Fibroblast of mammary gland (primary cell): ENCODE measurements around the gene FBXL7.
A peak's percentile ranks its signal among the peaks of the same experiment; 100 is the strongest.

ENCODE experiments used
- DNase-seq: peaks from one replicate; pipeline ENCODE4 v3.0.0-alpha.2; 2010; ENCODE audit warnings: low read depth
- H3K4me3 ChIP-seq: 2 replicates; pipeline ENCODE4 v1.5.1; 2011; ENCODE audit warnings: low read depth, mild to moderate bottlenecking, low read length, moderate library complexity; ENCODE audit not compliant: control insufficient read depth
- TF ChIP-seq, protein P1 (sequence below): conservative IDR thresholded peaks from 2 replicates; pipeline ENCODE4 v1.5.1; 2011; ENCODE audit warnings: low read depth, low read length, inconsistent platforms; ENCODE audit not compliant: control insufficient read depth, insufficient read depth

Gene FBXL7

DNA sequence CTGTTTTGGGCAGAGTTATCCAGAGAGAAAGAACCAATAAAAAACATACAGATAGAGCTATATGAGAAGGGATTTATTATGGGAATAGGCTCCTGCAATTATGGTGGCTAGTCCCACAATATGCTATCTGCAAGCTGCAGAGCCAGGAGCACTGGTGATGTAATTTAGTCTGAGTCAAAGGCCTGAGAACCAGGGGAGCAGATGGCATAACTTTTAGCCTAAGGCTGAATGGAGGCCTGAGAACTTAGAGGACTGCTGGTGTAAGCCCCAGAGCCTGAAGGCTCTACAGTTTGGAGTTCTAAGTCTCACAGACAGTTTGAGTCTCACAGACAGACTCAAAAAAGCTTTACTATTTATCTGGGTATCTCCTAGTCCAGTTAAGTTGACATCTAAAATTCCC is 263.8 kb downstream of the FBXL7 start:
- peak; percentile 38 for DNase-seq
- H3K4me3 ChIP-seq, result no peak overlapping the region
- TF ChIP-seq, protein P1, sequence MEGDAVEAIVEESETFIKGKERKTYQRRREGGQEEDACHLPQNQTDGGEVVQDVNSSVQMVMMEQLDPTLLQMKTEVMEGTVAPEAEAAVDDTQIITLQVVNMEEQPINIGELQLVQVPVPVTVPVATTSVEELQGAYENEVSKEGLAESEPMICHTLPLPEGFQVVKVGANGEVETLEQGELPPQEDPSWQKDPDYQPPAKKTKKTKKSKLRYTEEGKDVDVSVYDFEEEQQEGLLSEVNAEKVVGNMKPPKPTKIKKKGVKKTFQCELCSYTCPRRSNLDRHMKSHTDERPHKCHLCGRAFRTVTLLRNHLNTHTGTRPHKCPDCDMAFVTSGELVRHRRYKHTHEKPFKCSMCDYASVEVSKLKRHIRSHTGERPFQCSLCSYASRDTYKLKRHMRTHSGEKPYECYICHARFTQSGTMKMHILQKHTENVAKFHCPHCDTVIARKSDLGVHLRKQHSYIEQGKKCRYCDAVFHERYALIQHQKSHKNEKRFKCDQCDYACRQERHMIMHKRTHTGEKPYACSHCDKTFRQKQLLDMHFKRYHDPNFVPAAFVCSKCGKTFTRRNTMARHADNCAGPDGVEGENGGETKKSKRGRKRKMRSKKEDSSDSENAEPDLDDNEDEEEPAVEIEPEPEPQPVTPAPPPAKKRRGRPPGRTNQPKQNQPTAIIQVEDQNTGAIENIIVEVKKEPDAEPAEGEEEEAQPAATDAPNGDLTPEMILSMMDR, result no peak

DNA sequence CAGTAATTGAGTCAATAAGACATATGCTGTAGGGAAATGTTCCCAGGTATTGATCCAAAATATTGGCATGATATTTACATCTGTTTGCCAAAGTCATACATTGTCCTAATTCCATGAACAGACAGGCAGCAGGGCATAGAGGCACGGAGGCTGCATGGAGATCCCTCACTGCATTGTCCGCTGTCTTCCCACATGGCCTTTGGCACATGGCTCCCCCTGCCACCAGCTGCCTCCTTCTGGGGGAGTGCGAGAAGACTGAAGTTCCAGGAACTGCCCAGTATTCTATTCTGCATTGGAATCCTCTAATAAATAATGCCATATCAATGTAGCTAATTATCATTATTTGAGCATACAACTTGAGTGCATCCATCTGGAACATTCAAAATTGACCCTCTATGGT is 269.0 kb downstream of the FBXL7 start:
- no peak overlapping the region for H3K4me3 ChIP-seq
- no peak for DNase-seq
- TF ChIP-seq, protein P1, result no peak

DNA sequence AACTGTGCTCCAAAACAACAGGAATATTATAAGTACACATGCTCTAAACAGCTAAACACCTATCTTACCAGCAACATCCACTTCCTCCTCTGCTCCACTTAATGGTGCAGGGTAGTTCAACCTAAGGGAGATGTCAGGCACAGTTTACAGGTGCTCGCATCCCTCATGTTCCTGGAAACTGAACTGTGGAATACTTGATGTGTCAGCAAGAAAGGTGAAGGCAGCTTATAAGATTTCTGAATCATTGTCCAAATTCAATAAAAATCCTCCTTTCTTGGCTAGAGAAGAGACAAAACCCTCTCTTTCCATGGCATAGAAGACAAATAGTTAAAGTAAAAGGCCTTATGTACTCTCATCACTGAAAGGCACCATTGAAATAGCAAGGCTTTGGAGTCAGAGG is 272.2 kb downstream of the FBXL7 start:
- no peak for DNase-seq
- TF ChIP-seq, protein P1, result no peak
- H3K4me3 ChIP-seq, result no peak overlapping the region

DNA sequence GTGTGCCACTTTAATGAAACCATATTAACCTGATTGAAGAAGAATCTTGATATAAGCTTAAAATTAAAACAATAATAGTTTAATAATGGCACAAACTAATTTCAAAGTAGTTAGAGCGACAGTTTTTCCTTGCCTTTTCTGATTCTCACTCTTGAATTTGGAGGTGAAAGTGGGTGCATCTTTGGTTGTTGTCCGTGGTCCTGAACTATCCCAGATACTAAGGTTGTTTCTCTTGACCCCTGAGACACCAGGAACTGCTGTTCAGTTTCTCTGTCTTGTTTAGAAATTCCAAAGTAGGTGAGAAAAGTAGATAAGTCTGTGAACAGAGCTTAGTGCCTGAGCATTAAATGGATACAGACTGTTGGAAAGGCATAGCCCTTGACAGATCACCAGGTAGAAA is 274.7 kb downstream of the FBXL7 start:
- TF ChIP-seq, protein P1, result no peak
- no peak for DNase-seq
- no peak overlapping the region for H3K4me3 ChIP-seq

DNA sequence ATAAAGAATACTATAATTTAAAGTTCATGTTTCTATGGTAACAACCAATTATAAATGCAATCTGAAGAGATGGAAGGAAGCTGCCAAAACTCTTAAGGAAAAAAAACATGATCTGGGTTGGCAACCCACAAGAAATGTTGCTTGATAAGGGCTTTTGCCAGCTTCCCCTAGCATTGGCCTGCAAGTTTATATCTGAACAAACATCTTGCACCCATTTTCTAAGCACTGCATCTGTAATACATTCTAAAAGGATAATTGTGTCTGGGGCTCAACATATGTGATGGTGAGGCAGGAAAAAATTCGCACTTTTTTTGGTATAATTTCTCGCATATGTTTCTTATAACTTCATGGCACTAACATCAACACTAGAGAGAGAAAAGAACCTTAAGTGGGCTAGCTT is 276.4 kb downstream of the FBXL7 start:
- no peak for DNase-seq
- no peak overlapping the region for H3K4me3 ChIP-seq
- TF ChIP-seq, protein P1, result no peak

DNA sequence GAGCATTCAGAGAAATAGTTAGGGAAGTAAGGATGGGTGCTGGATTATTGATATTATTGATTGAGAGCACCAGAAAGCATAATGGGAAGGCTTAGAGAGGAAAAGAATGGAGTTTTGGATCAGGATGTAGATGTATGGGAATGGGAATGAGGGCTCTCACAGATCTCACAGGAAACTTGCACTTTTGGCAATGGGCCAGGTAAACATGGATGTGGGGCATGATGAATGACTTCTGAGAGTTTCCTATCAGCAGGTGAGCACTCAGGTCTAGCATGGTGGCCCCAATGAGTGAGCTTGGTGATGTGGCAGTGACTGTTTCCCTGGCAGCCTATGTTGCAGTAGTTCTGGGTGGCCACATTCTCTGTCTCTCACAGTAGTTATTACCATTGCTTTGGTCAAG is 283.8 kb downstream of the FBXL7 start:
- no peak overlapping the region for H3K4me3 ChIP-seq
- TF ChIP-seq, protein P1, result no peak
- DNase-seq, result no peak

DNA sequence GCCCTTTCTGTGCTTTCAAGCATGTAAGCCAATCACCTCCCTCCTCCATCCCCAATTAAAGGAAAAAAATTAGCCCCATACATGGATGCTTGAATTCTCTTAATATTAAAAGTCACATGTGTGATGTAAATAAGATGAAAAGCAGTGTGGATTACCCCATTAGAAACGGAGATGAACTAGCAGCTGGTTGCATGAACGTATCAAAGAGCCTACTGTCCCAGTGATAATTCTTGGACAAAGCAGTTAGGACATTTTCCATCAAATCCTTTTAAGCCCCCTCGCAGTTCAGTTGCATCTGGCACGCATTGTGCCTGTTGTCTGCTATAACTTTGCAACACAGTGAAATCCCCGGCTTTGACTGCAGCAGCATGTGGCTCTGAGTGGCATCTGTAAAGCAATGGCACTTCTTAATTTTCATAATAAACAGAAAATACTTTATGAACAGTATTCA is 285.6 kb downstream of the FBXL7 start:
- no peak overlapping the region for H3K4me3 ChIP-seq
- TF ChIP-seq, protein P1, result no peak
- no peak for DNase-seq
